HFFc6 (cell line): ENCODE results near the gene RAB11A. TPM values are rescaled to one million over a fixed set of nuclear protein-coding genes. Genes with fewer than 3 reads are reported as not detected.

ENCODE experiments used
- DNase-seq: peaks from one replicate; pipeline ENCODE4 v3.0.0-alpha.2; 2018
- H3K27ac Mint-ChIP-seq: 2 replicates; pipeline ENCODE4 v1.8.0; 2020; ENCODE audit warnings: mild to moderate bottlenecking, mixed read lengths
- H3K27me3 Mint-ChIP-seq: 2 replicates; pipeline ENCODE4 v1.8.0; 2021; ENCODE audit warnings: mild to moderate bottlenecking, moderate library complexity, mixed read lengths; ENCODE audit not compliant: insufficient read depth
- H3K36me3 Mint-ChIP-seq: 2 replicates; pipeline ENCODE4 v1.8.0; 2021; ENCODE audit warnings: low read depth, mixed read lengths
- H3K4me1 Mint-ChIP-seq: 2 replicates; pipeline ENCODE4 v1.8.0; 2020; ENCODE audit warnings: low read depth, mixed read lengths
- H3K4me3 Mint-ChIP-seq: 2 replicates; pipeline ENCODE4 v1.8.0; 2020; ENCODE audit warnings: mild to moderate bottlenecking, moderate library complexity, mixed read lengths
- H3K9me3 Mint-ChIP-seq: 2 replicates; pipeline ENCODE4 v1.8.0; 2020; ENCODE audit warnings: mild to moderate bottlenecking, mixed read lengths
- total RNA-seq, 6 experiments: library from RNA; stranded (reverse); fragmentation: NEBNext Ultra II Directional; extraction: Animal tissue kit (Norgen Biotek cat#: 25700); gene quantifications; 2 replicates in 1 of 6; 3 replicates in 5 of 6; pipeline ENCODE4 v1.2.3, GENCODE V29; 2021
- TF ChIP-seq, protein P1 (sequence below): fragments of 200-600 bp; sonication (generic); IDR thresholded peaks from 2 replicates; pipeline ENCODE4 v1.5.0; 2021; ENCODE audit warnings: antibody characterized with exemption, mild to moderate bottlenecking

RAB11A gene
- total RNA-seq, 6 experiments from 2014 or later, result 193 to 236 (median 223) TPM

DNA sequence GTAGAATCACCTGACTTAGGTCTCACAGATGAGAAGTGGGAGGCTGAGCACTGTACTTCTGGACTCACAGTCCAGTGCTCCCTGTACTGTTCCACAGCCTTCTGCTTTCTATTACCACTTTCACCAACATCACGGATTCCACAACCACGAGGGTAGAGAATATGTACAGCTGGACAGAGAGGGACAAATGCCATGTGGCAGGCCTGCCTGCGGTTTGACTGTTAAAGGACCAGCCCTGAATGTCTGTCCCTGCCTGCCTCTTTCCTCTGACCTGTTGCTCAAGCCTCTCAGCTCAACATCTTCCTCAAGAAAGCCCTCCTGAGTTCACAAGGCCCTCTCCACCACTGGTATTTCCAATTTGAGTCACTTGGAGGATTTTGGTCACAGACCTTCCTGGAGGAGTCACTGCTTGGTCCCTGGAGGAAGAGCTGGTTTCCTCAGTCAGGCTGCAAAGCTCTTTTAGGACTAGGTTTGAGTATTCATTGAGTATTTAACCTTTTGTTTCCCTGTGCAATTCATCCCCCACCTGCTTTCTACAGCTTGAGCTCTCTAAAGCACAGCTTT, 49.1 kb downstream of the RAB11A start:
- no peak for DNase-seq
- Mint-ChIP-seq H3K36me3 (no peaks in the 10 kb centered on the region), H3K4me1 (0 out of 2 replicates have a peak, but pooled peaks cover 8% of the 10 kb centered on the region), H3K4me3 (no peak overlapping the region), H3K27me3 (peaks cover 2% of the 10 kb centered on the region), H3K27ac (no peak overlapping the region), H3K9me3 (no peaks in the 10 kb centered on the region)
- TF ChIP-seq, protein P1, sequence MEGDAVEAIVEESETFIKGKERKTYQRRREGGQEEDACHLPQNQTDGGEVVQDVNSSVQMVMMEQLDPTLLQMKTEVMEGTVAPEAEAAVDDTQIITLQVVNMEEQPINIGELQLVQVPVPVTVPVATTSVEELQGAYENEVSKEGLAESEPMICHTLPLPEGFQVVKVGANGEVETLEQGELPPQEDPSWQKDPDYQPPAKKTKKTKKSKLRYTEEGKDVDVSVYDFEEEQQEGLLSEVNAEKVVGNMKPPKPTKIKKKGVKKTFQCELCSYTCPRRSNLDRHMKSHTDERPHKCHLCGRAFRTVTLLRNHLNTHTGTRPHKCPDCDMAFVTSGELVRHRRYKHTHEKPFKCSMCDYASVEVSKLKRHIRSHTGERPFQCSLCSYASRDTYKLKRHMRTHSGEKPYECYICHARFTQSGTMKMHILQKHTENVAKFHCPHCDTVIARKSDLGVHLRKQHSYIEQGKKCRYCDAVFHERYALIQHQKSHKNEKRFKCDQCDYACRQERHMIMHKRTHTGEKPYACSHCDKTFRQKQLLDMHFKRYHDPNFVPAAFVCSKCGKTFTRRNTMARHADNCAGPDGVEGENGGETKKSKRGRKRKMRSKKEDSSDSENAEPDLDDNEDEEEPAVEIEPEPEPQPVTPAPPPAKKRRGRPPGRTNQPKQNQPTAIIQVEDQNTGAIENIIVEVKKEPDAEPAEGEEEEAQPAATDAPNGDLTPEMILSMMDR, result no peak

DNA sequence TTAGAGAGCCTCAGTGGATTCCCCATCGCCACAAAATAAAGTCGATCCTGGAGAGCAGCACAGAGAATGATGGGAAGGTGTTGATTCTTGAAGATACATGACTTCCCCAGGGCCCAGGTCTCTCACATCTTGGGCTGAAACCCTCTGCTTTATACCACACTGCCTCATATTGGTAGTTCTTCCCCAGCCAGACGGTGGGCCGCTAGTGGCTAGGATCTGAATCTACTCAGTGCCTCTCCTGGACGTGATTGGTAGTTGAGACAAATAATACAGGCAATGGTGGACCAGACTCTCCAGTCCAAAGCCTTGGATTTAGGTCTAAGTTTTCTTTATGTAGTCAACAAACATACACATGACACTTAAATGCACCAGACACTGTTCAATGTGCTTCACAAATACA, 49.7 kb downstream of the RAB11A start:
- DNase-seq, result no peak
- TF ChIP-seq, protein P1, result no peak
- no peaks in the 10 kb centered on the region for H3K36me3 Mint-ChIP-seq
- no peak overlapping the region for H3K27ac Mint-ChIP-seq
- no peak overlapping the region for H3K4me3 Mint-ChIP-seq
- no peaks in the 10 kb centered on the region for H3K9me3 Mint-ChIP-seq
- peaks cover 2% of the 10 kb centered on the region for H3K27me3 Mint-ChIP-seq
- H3K4me1 Mint-ChIP-seq, result 0 out of 2 replicates have a peak, but pooled peaks cover 8% of the 10 kb centered on the region

DNA sequence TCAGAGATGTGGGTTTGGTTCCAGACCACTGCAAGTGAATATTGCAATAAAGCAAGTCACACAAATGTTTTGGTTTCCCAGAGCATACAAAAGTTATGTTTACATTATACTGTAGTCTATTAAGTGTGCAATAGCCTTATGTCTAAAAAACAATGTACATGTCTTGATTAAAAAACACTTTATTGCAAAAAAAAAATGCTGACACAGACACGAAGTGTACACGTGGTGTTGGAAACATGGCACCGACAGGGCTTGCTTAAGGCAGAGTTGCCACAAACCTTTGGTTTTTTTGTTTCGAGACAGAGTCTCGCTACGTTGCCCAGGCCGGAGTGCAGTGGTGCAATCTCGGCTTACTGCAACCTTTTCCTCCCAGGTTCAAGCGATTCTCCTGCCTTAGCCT, 50.1 kb downstream of the RAB11A start:
- no peak for DNase-seq
- H3K4me1 Mint-ChIP-seq, result 0 out of 2 replicates have a peak, but pooled peaks cover 8% of the 10 kb centered on the region
- TF ChIP-seq, protein P1, result no peak
- no peaks in the 10 kb centered on the region for H3K36me3 Mint-ChIP-seq
- H3K27ac Mint-ChIP-seq, result no peak overlapping the region
- H3K4me3 Mint-ChIP-seq, result no peak overlapping the region
- peaks cover 2% of the 10 kb centered on the region for H3K27me3 Mint-ChIP-seq
- H3K9me3 Mint-ChIP-seq, result no peaks in the 10 kb centered on the region

DNA sequence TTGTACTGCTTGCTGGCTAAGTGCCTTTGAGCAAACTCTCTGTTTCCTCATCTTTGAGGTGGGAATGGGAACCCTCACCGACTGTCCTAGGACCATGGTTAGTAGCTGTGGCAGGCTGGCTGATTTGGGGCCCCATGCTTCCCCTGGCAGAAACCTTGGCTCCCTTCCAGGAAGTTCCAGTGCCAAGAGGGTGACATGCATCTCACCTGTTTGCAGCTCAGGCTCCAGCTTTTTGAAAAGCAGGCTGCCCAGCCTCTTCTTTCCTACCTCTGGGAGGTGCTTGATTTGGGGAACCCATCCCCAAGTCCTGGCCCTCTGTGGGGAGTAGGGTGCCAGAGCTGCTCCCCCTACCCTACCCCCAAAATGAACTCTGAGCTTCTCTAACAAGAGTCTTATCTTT, 50.8 kb downstream of the RAB11A start:
- no peak overlapping the region for H3K4me3 Mint-ChIP-seq
- H3K4me1 Mint-ChIP-seq, result 0 out of 2 replicates have a peak, but pooled peaks cover 8% of the 10 kb centered on the region
- no peak overlapping the region for H3K27ac Mint-ChIP-seq
- no peak for DNase-seq
- H3K9me3 Mint-ChIP-seq, result no peaks in the 10 kb centered on the region
- peaks cover 2% of the 10 kb centered on the region for H3K27me3 Mint-ChIP-seq
- H3K36me3 Mint-ChIP-seq, result no peaks in the 10 kb centered on the region
- TF ChIP-seq, protein P1, result no peak

DNA sequence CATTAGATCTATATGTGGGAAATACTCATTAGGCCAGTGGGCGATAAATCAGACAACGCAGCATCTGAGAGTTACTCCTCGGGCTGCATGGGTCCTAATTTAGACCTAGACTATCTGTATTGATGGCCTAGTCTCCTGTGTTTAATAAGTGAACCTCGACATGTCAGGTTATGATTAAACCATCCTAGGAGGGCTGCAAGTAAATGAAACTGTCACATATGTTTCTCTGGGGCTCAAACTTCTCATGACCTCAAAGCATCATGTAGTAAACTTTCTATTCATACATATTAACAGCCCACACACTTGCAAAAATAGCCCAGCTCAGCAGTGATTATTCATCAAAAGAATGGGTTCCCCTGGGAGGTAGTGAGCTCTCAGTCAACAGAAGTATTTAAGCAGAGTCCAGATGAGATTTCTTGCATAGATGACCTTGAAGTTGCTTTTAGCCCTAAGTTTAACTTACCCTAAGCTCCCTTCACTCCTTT, 51.6 kb downstream of the RAB11A start:
- no peaks in the 10 kb centered on the region for H3K9me3 Mint-ChIP-seq
- no peak for DNase-seq
- TF ChIP-seq, protein P1, result no peak
- H3K4me1 Mint-ChIP-seq, result 0 out of 2 replicates have a peak, but pooled peaks cover 8% of the 10 kb centered on the region
- H3K36me3 Mint-ChIP-seq, result no peaks in the 10 kb centered on the region
- peaks cover 2% of the 10 kb centered on the region for H3K27me3 Mint-ChIP-seq
- H3K27ac Mint-ChIP-seq, result no peak overlapping the region
- no peak overlapping the region for H3K4me3 Mint-ChIP-seq
